Endothelial cell of umbilical vein (primary cell): ENCODE results near the gene DRICH1.

Source experiments
- CTCF ChIP-seq, 2 donors: IDR thresholded peaks; 1 replicate in 1 of 2; 2 replicates in 1 of 2; pipeline ENCODE4 v1.5.1; 2011; ENCODE audit warnings: low read length in 2 of 2, mild to moderate bottlenecking in 2 of 2, moderate library complexity in 2 of 2, control low read depth in 1 of 2, inconsistent platforms in 1 of 2, low read depth in 1 of 2; ENCODE audit not compliant: insufficient read depth in 1 of 2; ENCODE audit errors: extremely low read depth in 1 of 2
- EZH2 ChIP-seq: IDR thresholded peaks from 2 replicates; pipeline ENCODE4 v1.6.1; 2012; ENCODE audit warnings: borderline replicate concordance, low read depth, mild to moderate bottlenecking, moderate library complexity, low read length, inconsistent platforms; ENCODE audit not compliant: severe bottlenecking
- FOS ChIP-seq: IDR thresholded peaks from 2 replicates; pipeline ENCODE4 v1.6.1; 2011; ENCODE audit warnings: mild to moderate bottlenecking, low read length, moderate library complexity, borderline replicate concordance; ENCODE audit not compliant: insufficient read depth
- GATA2 ChIP-seq: IDR thresholded peaks from 2 replicates; pipeline ENCODE4 v1.7.0; 2011; ENCODE audit warnings: low read depth, mild to moderate bottlenecking, moderate library complexity, mixed read lengths, low read length; ENCODE audit not compliant: insufficient read length, insufficient read depth
- JUN ChIP-seq: IDR thresholded peaks from 2 replicates; pipeline ENCODE4 v1.6.1; 2011; ENCODE audit warnings: borderline replicate concordance, low read depth; ENCODE audit not compliant: insufficient read length, insufficient read depth
- MAX ChIP-seq: IDR thresholded peaks from 2 replicates; pipeline ENCODE4 v1.6.1; 2011; ENCODE audit not compliant: insufficient read depth, insufficient read length
- MYC ChIP-seq: IDR thresholded peaks from one replicate; pipeline ENCODE4 v1.6.1; 2011; ENCODE audit warnings: mild to moderate bottlenecking, low read depth, low read length
- POLR2A ChIP-seq: IDR thresholded peaks from 2 replicates; pipeline ENCODE4 v1.6.1; 2012; ENCODE audit warnings: low read depth, mild to moderate bottlenecking, control low read depth, low read length
- POLR2AphosphoS5 ChIP-seq: IDR thresholded peaks from 2 replicates; pipeline ENCODE4 v1.6.1; 2012; ENCODE audit warnings: low read depth, mild to moderate bottlenecking, control low read depth, low read length, moderate library complexity; ENCODE audit not compliant: insufficient read depth

- TF ChIP-seq MAX (no peak), CTCF (IDR thresholded peaks at IDR 0.05; ENCODE audit: extremely low read depth in 1 of 2, insufficient read depth in 1 of 2, low read depth in 1 of 2, low read length in 2 of 2) (no peak), POLR2AphosphoS5 (no peak), EZH2 (no peak), POLR2A (no peak), JUN (no peak), GATA2 (no peak), FOS (no peak), MYC (no peak)
Observed at GRCh38 chr22:23632178-23632577, at the start of gene DRICH1.
